Activated CD8-positive, alpha-beta memory T cell treated with anti-CD3 and anti-CD28 coated beads for 48 hours (primary cell): ENCODE results near the gene ITM2A.
A peak's percentile ranks its signal among the peaks of the same experiment; 100 is the strongest.

Experiments
- DNase-seq, 3 experiments: peaks; one replicate each; pipeline ENCODE4 v3.0.0-alpha.2; 2020; ENCODE audit warnings: low read depth in 2 of 3, low spot score in 2 of 3

ITM2A gene

GRCh38 chrX:79366873-79367749 is at the start of gene ITM2A:
ITM2A (minus strand) TSS chrX:79367334; CDS start chrX:79367215, 119 bp downstream.
- peak; percentile 9 to 42 (median 16) for DNase-seq

GRCh38 chrX:79415056-79415455 is 47.9 kb upstream of the ITM2A start:
- no peak for DNase-seq

GRCh38 chrX:79413963-79414362 is 46.8 kb upstream of the ITM2A start:
- DNase-seq: no peak

- DNase-seq: no peak
These were observed 45.8 kb upstream of the ITM2A start for GRCh38 chrX:79412972-79413371.

GRCh38 chrX:79412166-79412565 is 45.0 kb upstream of the ITM2A start:
- no peak for DNase-seq

- DNase-seq: no peak
These were observed 42.5 kb upstream of the ITM2A start for GRCh38 chrX:79409657-79410056.

- DNase-seq: no peak
These were observed 41.6 kb upstream of the ITM2A start for GRCh38 chrX:79408623-79409322.

GRCh38 chrX:79400623-79401022 is 33.5 kb upstream of the ITM2A start:
- DNase-seq: no peak

- DNase-seq: no peak
These were observed 8.2 kb upstream of the ITM2A start for GRCh38 chrX:79375340-79375739.

GRCh38 chrX:79371640-79372039 is 4.5 kb upstream of the ITM2A start:
- DNase-seq: no peak

- no peak for DNase-seq
These were observed 4.0 kb upstream of the ITM2A start for GRCh38 chrX:79371101-79371500.

GRCh38 chrX:79369871-79370270 is 2.7 kb upstream of the ITM2A start:
- no peak for DNase-seq

GRCh38 chrX:79368441-79368840 is 1.3 kb upstream of the ITM2A start:
- DNase-seq: no peak

GRCh38 chrX:79367907-79368306 is 773 bp upstream of the ITM2A start:
- no peak for DNase-seq

GRCh38 chrX:79366556-79366872 is 620 bp downstream of the ITM2A start:
- DNase-seq: no peak

GRCh38 chrX:79365591-79365990 is 1.5 kb downstream of the ITM2A start:
- no peak for DNase-seq

- no peak for DNase-seq
These were observed 2.8 kb downstream of the ITM2A start for GRCh38 chrX:79364306-79364705.

- DNase-seq: no peak
These were observed 5.8 kb downstream of the ITM2A start for GRCh38 chrX:79361192-79361870.

GRCh38 chrX:79336869-79337815 is 30.0 kb downstream of the ITM2A start:
- no peak for DNase-seq

GRCh38 chrX:79330022-79330421 is 37.1 kb downstream of the ITM2A start:
- no peak for DNase-seq
